HepG2 (cell line): Measurements from ENCODE around the gene GNB3. TPM values are rescaled to one million over a fixed set of nuclear protein-coding genes. Genes with fewer than 3 reads are reported as not detected.

Source experiments
- ETV5 ChIP-seq: IDR thresholded peaks from 2 replicates; pipeline ENCODE4 v1.6.1; 2018; ENCODE audit warnings: missing biosample characterization, missing genetic modification reagents, inconsistent platforms, borderline replicate concordance
- HMGXB4 ChIP-seq, 2 experiments: sonication (generic) in 1 of 2; formaldehyde crosslinking in 1 of 2; IDR thresholded peaks; 2 replicates each; pipeline versions ENCODE4 v1.4.0 to v1.6.1; 2018 to 2020; ENCODE audit warnings: missing genetic modification reagents in 2 of 2, borderline replicate concordance in 1 of 2, low read depth in 1 of 2, mild to moderate bottlenecking in 1 of 2, missing biosample characterization in 1 of 2
- SAFB2 ChIP-seq: sonication (generic); formaldehyde crosslinking; IDR thresholded peaks from 2 replicates; pipeline ENCODE4 v1.5.1; 2020; ENCODE audit warnings: missing genetic modification reagents, low read depth, mild to moderate bottlenecking, borderline replicate concordance
- ZNF234 ChIP-seq: sonication (generic); formaldehyde crosslinking; conservative IDR thresholded peaks from 2 replicates; pipeline ENCODE4 v1.5.1; 2020; ENCODE audit warnings: mild to moderate bottlenecking, missing genetic modification reagents
- ZNF263 ChIP-seq: sonication (generic); formaldehyde crosslinking; IDR thresholded peaks from 2 replicates; pipeline ENCODE4 v1.4.0; 2020; ENCODE audit warnings: missing genetic modification reagents
- ZNF382 ChIP-seq: sonication (generic); formaldehyde crosslinking; IDR thresholded peaks from 2 replicates; pipeline ENCODE4 v1.5.0; 2020; ENCODE audit warnings: missing genetic modification reagents, mild to moderate bottlenecking, borderline replicate concordance
- ZNF407 ChIP-seq: sonication (generic); formaldehyde crosslinking; IDR thresholded peaks from one replicate; pipeline ENCODE4 v1.5.1; 2020; ENCODE audit warnings: mild to moderate bottlenecking, missing genetic modification reagents; ENCODE audit errors: not compliant biosample characterization
- ZNF577 ChIP-seq: sonication (generic); formaldehyde crosslinking; IDR thresholded peaks from 2 replicates; pipeline ENCODE4 v1.4.0; 2020; ENCODE audit warnings: mild to moderate bottlenecking, low read depth, missing genetic modification reagents, borderline replicate concordance
- ZNF678 ChIP-seq: sonication (generic); formaldehyde crosslinking; IDR thresholded peaks from 2 replicates; pipeline ENCODE4 v1.4.0; 2020; ENCODE audit warnings: mild to moderate bottlenecking, missing genetic modification reagents
- ZNF782 ChIP-seq: sonication (generic); formaldehyde crosslinking; IDR thresholded peaks from 2 replicates; pipeline ENCODE4 v1.4.0; 2020; ENCODE audit warnings: missing genetic modification reagents, mild to moderate bottlenecking, borderline replicate concordance
- ZNF883 ChIP-seq: sonication (generic); formaldehyde crosslinking; IDR thresholded peaks from 2 replicates; pipeline ENCODE4 v1.5.1; 2020; ENCODE audit warnings: mild to moderate bottlenecking, missing genetic modification reagents; ENCODE audit errors: not compliant biosample characterization
- polyA plus RNA-seq, 8 experiments: library from polyadenylated mRNA; depleted of rRNA in 3 of 8; stranded (reverse) in 7 of 8; unstranded in 1 of 8; fragments of >200 nt; fragmentation: Illumina TruSeq in 4 of 8; extraction: Trizol in 4 of 8; gene quantifications; 2 replicates each; pipeline versions ENCODE4 v1.2.1 to v1.2.3, GENCODE V29; 2011 to 2016; ENCODE audit warnings: low read depth in 4 of 8, missing spikeins in 1 of 8, mixed read lengths in 1 of 8; ENCODE audit not compliant: insufficient read depth in 1 of 8
- total RNA-seq, 5 experiments: library from RNA; depleted of rRNA; stranded (reverse); fragments of >200 nt; fragmentation: Illumina TruSeq; extraction: Trizol; gene quantifications; 2 replicates each; pipeline ENCODE4 v1.2.3, GENCODE V29; 2016; ENCODE audit warnings: low read depth in 1 of 5

Gene GNB3
- total and polyA plus RNA-seq, 2 of the 13 experiments (the other 11 are each of a cell fraction or from before 2014, with no cell fraction given) = 1.3 to 3.6 TPM

- TF ChIP-seq ZNF407 (CRISPR knock-in tag) (no peak), ZNF263 (CRISPR knock-in tag) (no peak), HMGXB4 (CRISPR knock-in tag; IDR thresholded peaks at IDR 0.05; ENCODE audit: borderline replicate concordance in 1 of 2, low read depth in 1 of 2) (no peak), ZNF234 (CRISPR knock-in tag) (no peak), ZNF382 (CRISPR knock-in tag) (no peak), ZNF678 (CRISPR knock-in tag) (no peak), ZNF883 (CRISPR knock-in tag) (no peak), ETV5 (CRISPR knock-in tag) (no peak), ZNF782 (CRISPR knock-in tag) (no peak), SAFB2 (CRISPR knock-in tag) (no peak), ZNF577 (CRISPR knock-in tag) (no peak)
- TF ChIP-seq, all 625 proteins: peak for 0
These were observed 3.9 kb upstream of the GNB3 start (continued) for GRCh38 chr12:6836851-6837250.
